Fibroblast of pulmonary artery (primary cell): ENCODE measurements around the gene KCNK15.

Experiments
- DNase-seq: peaks from one replicate; pipeline ENCODE4 v3.0.0-alpha.2; 2010; ENCODE audit warnings: low read depth
- H3K4me3 ChIP-seq: replicated peaks from 2 replicates; pipeline ENCODE4 v1.5.1; 2011; ENCODE audit warnings: low read depth, mild to moderate bottlenecking, control low read depth, low read length, moderate library complexity
- TF ChIP-seq, protein P1 (sequence below): IDR thresholded peaks from 2 replicates; pipeline ENCODE4 v1.5.1; 2011; ENCODE audit warnings: mild to moderate bottlenecking, control low read depth, low read length, inconsistent platforms; ENCODE audit errors: missing control alignments

The KCNK15 gene

DNA sequence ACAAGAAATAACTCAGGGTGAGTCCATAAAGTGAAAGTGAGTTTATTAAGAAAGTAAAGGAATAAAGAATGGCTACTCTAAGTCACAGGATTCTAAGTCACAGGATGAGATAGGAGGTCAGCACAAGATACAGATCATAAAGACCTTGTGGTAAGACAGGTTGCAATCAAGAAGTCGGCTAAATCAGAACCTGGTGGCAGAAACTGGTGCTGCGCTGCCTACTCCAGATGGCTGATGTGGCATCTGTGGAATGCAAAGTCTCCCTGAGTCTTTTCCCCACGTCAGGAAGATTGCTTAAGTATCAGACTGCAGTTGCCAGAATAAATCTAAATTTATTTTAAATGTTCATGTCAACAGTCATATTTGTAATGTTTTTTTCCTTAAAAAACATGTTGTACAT lies 10.7 kb upstream of the KCNK15 start:
- DNase-seq = peak; percentile 80
- TF ChIP-seq, protein P1, sequence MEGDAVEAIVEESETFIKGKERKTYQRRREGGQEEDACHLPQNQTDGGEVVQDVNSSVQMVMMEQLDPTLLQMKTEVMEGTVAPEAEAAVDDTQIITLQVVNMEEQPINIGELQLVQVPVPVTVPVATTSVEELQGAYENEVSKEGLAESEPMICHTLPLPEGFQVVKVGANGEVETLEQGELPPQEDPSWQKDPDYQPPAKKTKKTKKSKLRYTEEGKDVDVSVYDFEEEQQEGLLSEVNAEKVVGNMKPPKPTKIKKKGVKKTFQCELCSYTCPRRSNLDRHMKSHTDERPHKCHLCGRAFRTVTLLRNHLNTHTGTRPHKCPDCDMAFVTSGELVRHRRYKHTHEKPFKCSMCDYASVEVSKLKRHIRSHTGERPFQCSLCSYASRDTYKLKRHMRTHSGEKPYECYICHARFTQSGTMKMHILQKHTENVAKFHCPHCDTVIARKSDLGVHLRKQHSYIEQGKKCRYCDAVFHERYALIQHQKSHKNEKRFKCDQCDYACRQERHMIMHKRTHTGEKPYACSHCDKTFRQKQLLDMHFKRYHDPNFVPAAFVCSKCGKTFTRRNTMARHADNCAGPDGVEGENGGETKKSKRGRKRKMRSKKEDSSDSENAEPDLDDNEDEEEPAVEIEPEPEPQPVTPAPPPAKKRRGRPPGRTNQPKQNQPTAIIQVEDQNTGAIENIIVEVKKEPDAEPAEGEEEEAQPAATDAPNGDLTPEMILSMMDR = peak; percentile 23
- H3K4me3 ChIP-seq = no peak overlapping the region

DNA sequence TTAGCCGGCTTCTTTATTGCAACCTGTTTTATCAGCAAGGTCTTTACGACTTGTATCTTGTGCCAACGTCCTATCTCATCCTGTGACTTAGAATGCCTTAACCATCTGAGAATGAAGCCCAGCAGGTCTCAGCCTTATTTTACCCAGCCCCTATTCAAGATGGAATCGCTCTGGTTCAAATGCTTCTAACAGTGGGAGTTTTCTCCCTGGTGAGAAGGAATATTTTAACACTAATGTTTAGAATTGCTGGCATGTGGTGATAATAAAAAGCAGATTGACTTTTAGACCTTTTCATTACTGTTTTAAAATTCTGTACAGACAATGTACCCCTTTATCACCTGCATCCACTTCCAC lies 9.9 kb upstream of the KCNK15 start:
- DNase-seq = no peak
- TF ChIP-seq, protein P1 = no peak
- H3K4me3 ChIP-seq = no peak overlapping the region

DNA sequence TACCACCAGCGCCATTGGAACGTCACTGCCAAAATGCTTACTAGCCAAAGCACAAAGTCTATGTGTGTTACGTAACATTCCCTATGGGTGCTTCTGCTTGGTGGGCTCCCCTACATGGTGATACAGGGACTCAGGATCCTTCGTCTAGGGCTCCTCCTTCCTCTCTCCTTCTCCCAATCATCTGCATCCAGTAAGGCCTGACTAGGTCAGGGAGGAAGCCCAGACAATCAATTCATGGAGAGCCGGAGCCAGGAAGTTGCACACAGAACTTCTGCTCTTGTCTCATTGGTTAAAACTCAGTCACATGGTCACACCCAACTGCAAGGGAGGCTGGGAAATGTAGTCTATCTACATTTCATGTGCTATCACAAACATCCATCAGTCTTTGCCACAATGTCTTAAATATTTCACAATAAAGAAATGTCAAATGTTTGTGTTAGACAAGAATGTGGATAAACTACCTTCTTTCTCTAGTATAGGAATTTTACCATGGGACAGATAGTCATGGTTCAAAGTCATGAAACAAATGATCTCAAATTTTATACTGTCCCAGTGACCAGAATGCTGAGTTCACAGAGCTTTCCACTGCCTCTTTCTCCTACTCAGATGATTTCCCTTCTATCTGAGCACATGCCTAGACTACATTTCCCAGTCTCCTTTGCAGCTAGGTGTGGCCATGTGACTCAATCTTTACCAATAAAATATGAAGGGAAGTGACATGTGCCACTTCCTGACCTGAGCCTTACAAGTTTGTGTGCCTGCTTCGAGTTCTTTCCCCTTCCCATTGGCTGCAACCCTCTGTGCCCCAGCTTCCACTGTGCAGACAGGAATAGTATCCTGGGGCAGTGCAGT lies 9.3 kb upstream of the KCNK15 start:
- peak; percentile 89 for DNase-seq
- H3K4me3 ChIP-seq = no peak overlapping the region
- TF ChIP-seq, protein P1 = no peak

DNA sequence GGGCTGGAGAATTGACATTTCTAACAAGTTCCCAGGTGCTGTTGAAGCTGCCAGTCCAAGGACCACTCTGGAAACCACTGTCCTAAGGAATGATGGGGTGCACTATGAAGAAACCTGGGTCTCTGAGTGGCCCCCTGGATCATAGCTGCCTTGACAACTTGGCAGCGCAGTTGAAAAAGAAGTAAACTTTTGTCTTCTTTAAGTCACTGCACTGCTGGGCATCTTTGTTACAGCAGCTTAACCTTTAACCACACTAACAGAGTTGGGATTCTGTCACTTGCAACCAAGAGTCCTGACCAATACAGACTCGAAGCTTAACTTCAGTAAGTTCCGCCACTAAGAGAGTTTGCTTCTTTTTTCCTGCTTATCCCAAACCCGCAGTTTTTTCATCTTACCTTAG lies 8.5 kb upstream of the KCNK15 start:
- no peak overlapping the region for H3K4me3 ChIP-seq
- TF ChIP-seq, protein P1 = no peak
- no peak for DNase-seq

DNA sequence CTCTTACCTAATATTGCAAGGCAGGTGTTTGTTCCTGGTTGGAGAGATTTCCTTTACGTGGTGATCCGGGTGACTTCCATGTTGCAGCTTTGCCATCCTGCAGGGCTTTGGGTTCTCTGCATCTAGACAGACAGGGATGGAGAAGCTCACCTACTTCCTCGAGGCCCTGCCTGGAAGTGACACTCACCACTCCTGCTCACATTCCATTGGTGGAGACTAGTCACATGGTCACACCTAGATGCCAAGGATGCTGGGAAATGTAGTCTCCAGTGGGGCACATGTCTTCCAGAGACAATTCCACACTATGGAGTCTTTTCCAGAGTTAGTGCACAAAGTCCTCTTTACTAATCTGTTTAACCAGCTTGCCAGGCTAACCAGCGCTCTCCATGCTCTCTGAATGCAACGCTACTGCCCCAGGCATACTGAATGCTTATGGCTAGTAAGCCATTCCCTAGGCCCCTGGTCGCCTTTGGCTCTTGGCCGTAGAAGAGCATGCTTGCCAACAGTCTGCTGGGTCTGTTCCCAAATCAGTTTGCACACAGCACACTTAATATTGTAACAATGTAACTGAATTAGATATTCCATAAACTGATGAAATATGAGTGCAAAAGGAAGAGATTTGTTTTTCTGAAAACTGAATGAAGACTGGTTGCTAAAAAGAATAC lies 6.7 kb upstream of the KCNK15 start:
- peak; percentile 80 for DNase-seq
- no peak overlapping the region for H3K4me3 ChIP-seq
- TF ChIP-seq, protein P1 = no peak

DNA sequence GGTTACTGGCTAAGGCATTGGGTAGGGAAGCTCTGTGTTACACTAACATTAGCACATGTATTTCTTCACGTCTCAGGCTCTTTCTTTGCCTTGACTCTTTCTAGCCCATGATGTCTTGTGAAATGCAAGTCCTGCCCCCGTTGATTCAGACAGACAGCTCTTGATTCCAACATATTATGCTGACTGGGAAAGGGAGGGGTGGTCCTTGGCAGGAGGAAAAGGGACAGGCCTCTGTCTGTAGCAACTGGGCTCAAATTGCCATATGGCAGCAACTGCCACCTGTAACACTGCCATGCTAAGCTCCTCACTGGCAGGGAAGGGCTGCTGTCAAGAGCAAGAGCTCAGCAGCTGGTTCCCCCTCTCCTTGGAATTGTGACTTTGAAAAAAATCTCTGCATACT lies 5.7 kb upstream of the KCNK15 start:
- no peak for DNase-seq
- TF ChIP-seq, protein P1 = no peak
- H3K4me3 ChIP-seq = no peak overlapping the region
